GM12891 (cell line): Measurements from ENCODE around the gene BDH1.

ENCODE experiments used
- PAX5 ChIP-seq: IDR thresholded peaks from 2 replicates; pipeline ENCODE4 v1.6.1; 2011; ENCODE audit warnings: low read length, moderate library complexity, mild to moderate bottlenecking; ENCODE audit not compliant: insufficient read depth, severe bottlenecking
- POLR2A ChIP-seq: IDR thresholded peaks from 2 replicates; pipeline ENCODE4 v1.6.1; 2011; ENCODE audit warnings: low read depth, low read length, control low read depth
- POLR2AphosphoS5 ChIP-seq: IDR thresholded peaks from 2 replicates; pipeline ENCODE4 v1.6.1; 2011; ENCODE audit warnings: low read depth, low read length, control low read depth
- TAF1 ChIP-seq: IDR thresholded peaks from 2 replicates; pipeline ENCODE4 v1.6.1; 2011; ENCODE audit warnings: low read depth, low read length, control low read depth

DNA sequence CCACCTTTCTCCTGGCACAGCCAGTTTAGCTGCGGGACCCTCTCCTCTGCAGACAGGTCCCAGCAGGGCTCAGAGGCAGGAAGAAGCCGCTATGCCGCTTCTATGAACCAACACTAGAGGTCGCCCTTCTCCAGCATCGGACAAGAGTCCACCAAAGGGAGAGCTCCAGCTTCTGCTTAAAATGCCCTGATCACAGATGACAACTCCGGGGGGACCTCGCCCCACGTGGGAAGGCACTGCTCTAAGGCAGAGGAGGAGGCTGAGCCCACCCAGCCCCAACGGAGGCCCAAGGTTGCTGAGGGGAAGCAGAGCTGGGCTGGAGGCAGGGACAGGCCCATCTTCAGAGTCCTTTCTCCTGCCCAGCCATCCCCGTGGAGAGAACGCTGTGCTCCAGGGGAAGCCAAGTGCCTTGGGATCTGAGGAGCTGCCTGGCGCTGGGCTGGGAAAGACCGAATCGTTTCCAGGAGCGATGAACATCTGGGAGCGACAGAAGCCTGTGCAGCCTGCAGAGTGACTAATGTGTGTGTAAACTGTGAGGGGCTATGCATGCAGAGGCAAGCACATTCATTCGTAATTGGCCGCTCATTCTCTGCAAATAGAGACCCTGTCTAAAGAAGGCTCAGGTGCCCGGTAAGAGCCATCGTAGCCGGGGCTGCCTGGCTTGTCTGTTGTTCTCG, 43.5 kb upstream of the BDH1 start:
- TF ChIP-seq POLR2AphosphoS5 (no peak), POLR2A (no peak), TAF1 (no peak), PAX5 (no peak)
